ENCODE data around the gene CDR2L. TPM values are rescaled to one million over a fixed set of nuclear protein-coding genes. Genes with fewer than 3 reads are reported as not detected.

CDR2L gene
- 1.4 and 1.8 TPM in 2 replicates for total RNA-seq

GRCh38 chr17:74987418-74987908, at the start of gene CDR2L:
CDR2L (plus strand) TSS chr17:74987632; CDS start chr17:74988044, 412 bp downstream.
- Mint-ChIP-seq H3K27ac (no peak within 1 kb of the TSS), H3K36me3 (ENCODE audit: low read depth) (no peaks in the 10 kb centered on the region), H3K4me1 (peaks cover 12% of the 10 kb centered on the region), H3K4me3 (peak within 1 kb of the TSS; percentile 87), H3K9me3 (no peaks in the 10 kb centered on the region), H3K27me3 (peaks cover 47% of the 10 kb centered on the region)
- DNase-seq, result peak; percentile 99
- intact Hi-C loops (cut with micrococcal nuclease), result loop anchor here (2.0 kb wide), 1 partner anchor 45 kb away; no protein-coding TSS in a partner anchor

- Mint-ChIP-seq H3K27ac (no peak overlapping the region), H3K36me3 (ENCODE audit: low read depth) (no peaks in the 10 kb centered on the region), H3K27me3 (peaks cover 46% of the 10 kb centered on the region), H3K4me1 (peaks cover 2% of the 10 kb centered on the region), H3K4me3 (no peak overlapping the region), H3K9me3 (no peaks in the 10 kb centered on the region)
- intact Hi-C loops (cut with micrococcal nuclease), result no loop called here
- DNase-seq, result no peak
Measured at GRCh38 chr17:74938194-74938950, 49.1 kb upstream of the CDR2L start.

- no peaks in the 10 kb centered on the region for H3K36me3 Mint-ChIP-seq (ENCODE audit: low read depth)
- intact Hi-C loops (cut with micrococcal nuclease), result no loop called here
- no peaks in the 10 kb centered on the region for H3K9me3 Mint-ChIP-seq
- DNase-seq, result no peak
- no peak overlapping the region for H3K27ac Mint-ChIP-seq
- peaks cover 2% of the 10 kb centered on the region for H3K4me1 Mint-ChIP-seq
- H3K27me3 Mint-ChIP-seq, result peaks cover 37% of the 10 kb centered on the region
- no peak overlapping the region for H3K4me3 Mint-ChIP-seq
Measured at GRCh38 chr17:74939534-74939933, 47.9 kb upstream of the CDR2L start.

- H3K36me3 Mint-ChIP-seq (ENCODE audit: low read depth), result no peaks in the 10 kb centered on the region
- DNase-seq, result no peak
- H3K27ac Mint-ChIP-seq, result no peak overlapping the region
- H3K27me3 Mint-ChIP-seq, result peaks cover 37% of the 10 kb centered on the region
- peaks cover 2% of the 10 kb centered on the region for H3K4me1 Mint-ChIP-seq
- no peak overlapping the region for H3K4me3 Mint-ChIP-seq
- H3K9me3 Mint-ChIP-seq, result no peaks in the 10 kb centered on the region
- intact Hi-C loops (cut with micrococcal nuclease), result no loop called here
Measured at GRCh38 chr17:74941128-74941725, 46.2 kb upstream of the CDR2L start.

GRCh38 chr17:74943808-74944522, 43.5 kb upstream of the CDR2L start:
- Mint-ChIP-seq H3K27ac (no peak overlapping the region), H3K27me3 (peaks cover 18% of the 10 kb centered on the region), H3K36me3 (ENCODE audit: low read depth) (no peaks in the 10 kb centered on the region), H3K4me3 (no peak overlapping the region), H3K4me1 (peaks cover 2% of the 10 kb centered on the region), H3K9me3 (no peaks in the 10 kb centered on the region)
- intact Hi-C loops (cut with micrococcal nuclease), result no loop called here
- DNase-seq, result no peak

GRCh38 chr17:74945543-74945942, 41.9 kb upstream of the CDR2L start:
- Mint-ChIP-seq H3K27ac (no peak overlapping the region), H3K4me3 (no peak overlapping the region), H3K27me3 (peaks cover 13% of the 10 kb centered on the region), H3K36me3 (ENCODE audit: low read depth) (no peaks in the 10 kb centered on the region), H3K9me3 (no peaks in the 10 kb centered on the region), H3K4me1 (no peaks in the 10 kb centered on the region)
- intact Hi-C loops (cut with micrococcal nuclease), result no loop called here
- no peak for DNase-seq

- DNase-seq, result no peak
- Mint-ChIP-seq H3K36me3 (ENCODE audit: low read depth) (no peaks in the 10 kb centered on the region), H3K4me1 (no peaks in the 10 kb centered on the region), H3K27ac (no peak overlapping the region), H3K9me3 (no peaks in the 10 kb centered on the region), H3K27me3 (peaks cover 10% of the 10 kb centered on the region), H3K4me3 (no peak overlapping the region)
- intact Hi-C loops (cut with micrococcal nuclease), result no loop called here
Measured at GRCh38 chr17:74946641-74947040, 40.8 kb upstream of the CDR2L start.

- DNase-seq, result no peak
- Mint-ChIP-seq H3K27me3 (peaks cover 10% of the 10 kb centered on the region), H3K4me1 (no peaks in the 10 kb centered on the region), H3K27ac (no peak overlapping the region), H3K36me3 (ENCODE audit: low read depth) (no peaks in the 10 kb centered on the region), H3K9me3 (no peaks in the 10 kb centered on the region), H3K4me3 (no peak overlapping the region)
- intact Hi-C loops (cut with micrococcal nuclease), result no loop called here
Measured at GRCh38 chr17:74947041-74947754, 40.2 kb upstream of the CDR2L start.

GRCh38 chr17:74949455-74950115, 37.8 kb upstream of the CDR2L start:
- no peak overlapping the region for H3K27ac Mint-ChIP-seq
- H3K27me3 Mint-ChIP-seq, result peaks cover 10% of the 10 kb centered on the region
- H3K4me3 Mint-ChIP-seq, result no peak overlapping the region
- no peaks in the 10 kb centered on the region for H3K36me3 Mint-ChIP-seq (ENCODE audit: low read depth)
- DNase-seq, result no peak
- intact Hi-C loops (cut with micrococcal nuclease), result no loop called here
- no peaks in the 10 kb centered on the region for H3K4me1 Mint-ChIP-seq
- no peaks in the 10 kb centered on the region for H3K9me3 Mint-ChIP-seq

GRCh38 chr17:74950207-74950606, 37.2 kb upstream of the CDR2L start:
- Mint-ChIP-seq H3K27ac (no peak overlapping the region), H3K4me3 (no peak overlapping the region), H3K9me3 (no peaks in the 10 kb centered on the region), H3K4me1 (no peaks in the 10 kb centered on the region), H3K36me3 (ENCODE audit: low read depth) (no peaks in the 10 kb centered on the region), H3K27me3 (peaks cover 8% of the 10 kb centered on the region)
- no peak for DNase-seq
- intact Hi-C loops (cut with micrococcal nuclease), result no loop called here

GRCh38 chr17:74951065-74951464, 36.4 kb upstream of the CDR2L start:
- intact Hi-C loops (cut with micrococcal nuclease), result no loop called here
- no peaks in the 10 kb centered on the region for H3K36me3 Mint-ChIP-seq (ENCODE audit: low read depth)
- H3K4me1 Mint-ChIP-seq, result no peaks in the 10 kb centered on the region
- peaks cover 3% of the 10 kb centered on the region for H3K27me3 Mint-ChIP-seq
- no peak overlapping the region for H3K27ac Mint-ChIP-seq
- no peaks in the 10 kb centered on the region for H3K9me3 Mint-ChIP-seq
- DNase-seq, result no peak
- H3K4me3 Mint-ChIP-seq, result no peak overlapping the region

GRCh38 chr17:74951680-74952421, 35.6 kb upstream of the CDR2L start:
- intact Hi-C loops (cut with micrococcal nuclease), result no loop called here
- no peak for DNase-seq
- Mint-ChIP-seq H3K4me1 (no peaks in the 10 kb centered on the region), H3K27ac (no peak overlapping the region), H3K9me3 (no peaks in the 10 kb centered on the region), H3K4me3 (no peak overlapping the region), H3K36me3 (ENCODE audit: low read depth) (no peaks in the 10 kb centered on the region), H3K27me3 (peaks cover 5% of the 10 kb centered on the region)

Measured in activated CD4-positive, alpha-beta T cell treated with anti-CD3 and anti-CD28 coated beads, Interleukin-2, amount 10 ng/mL, durations not matched to agents 24 days and 14 days (primary cell).